Rectal smooth muscle tissue (tissue), 1 donor: ENCODE results near the gene DLK1.

Experiments
- H3K27ac ChIP-seq: one replicate; pipeline ENCODE4 v1.7.0; 2013; ENCODE audit warnings: low read depth, low read length, inconsistent platforms
- H3K27me3 ChIP-seq: one replicate; pipeline ENCODE4 v1.7.0; 2013; ENCODE audit warnings: low read length; ENCODE audit not compliant: control insufficient read depth, insufficient read depth
- H3K36me3 ChIP-seq: one replicate; pipeline ENCODE4 v1.7.0; 2013; ENCODE audit warnings: low read length; ENCODE audit not compliant: control insufficient read depth, insufficient read depth
- H3K4me1 ChIP-seq: one replicate; pipeline ENCODE4 v1.7.0; 2013; ENCODE audit warnings: low read length; ENCODE audit not compliant: control insufficient read depth, insufficient read depth
- H3K4me3 ChIP-seq: one replicate; pipeline ENCODE4 v1.7.0; 2013; ENCODE audit warnings: low read length
- H3K9ac ChIP-seq: one replicate; pipeline ENCODE4 v1.7.0; 2013; ENCODE audit warnings: low read length

The DLK1 gene

DNA sequence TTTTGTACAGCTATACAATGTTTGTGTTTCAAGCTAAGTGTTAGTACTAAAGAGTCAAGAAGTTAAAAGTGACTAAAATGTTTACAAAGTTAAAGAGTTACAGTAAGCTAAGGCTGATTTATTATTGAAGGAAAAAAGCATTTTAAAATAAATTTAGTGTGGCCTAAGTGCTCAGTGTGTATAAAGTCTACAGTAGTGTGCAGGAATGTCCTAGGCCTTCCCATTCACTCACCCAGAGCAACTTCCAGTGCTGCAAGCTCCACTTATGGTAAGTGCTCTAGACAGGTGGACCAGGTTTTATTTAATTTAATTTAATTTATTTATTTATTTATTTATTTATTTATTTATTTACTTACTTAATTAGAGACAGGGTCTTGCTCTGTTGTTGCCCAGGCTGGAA, 19.6 kb downstream of the DLK1 start:
- Histone ChIP-seq H3K36me3 (no peaks in the 10 kb centered on the region), H3K9ac (no peak overlapping the region), H3K27ac (no peak overlapping the region), H3K27me3 (no peaks in the 10 kb centered on the region), H3K4me1 (no peaks in the 10 kb centered on the region), H3K4me3 (no peak overlapping the region)

DNA sequence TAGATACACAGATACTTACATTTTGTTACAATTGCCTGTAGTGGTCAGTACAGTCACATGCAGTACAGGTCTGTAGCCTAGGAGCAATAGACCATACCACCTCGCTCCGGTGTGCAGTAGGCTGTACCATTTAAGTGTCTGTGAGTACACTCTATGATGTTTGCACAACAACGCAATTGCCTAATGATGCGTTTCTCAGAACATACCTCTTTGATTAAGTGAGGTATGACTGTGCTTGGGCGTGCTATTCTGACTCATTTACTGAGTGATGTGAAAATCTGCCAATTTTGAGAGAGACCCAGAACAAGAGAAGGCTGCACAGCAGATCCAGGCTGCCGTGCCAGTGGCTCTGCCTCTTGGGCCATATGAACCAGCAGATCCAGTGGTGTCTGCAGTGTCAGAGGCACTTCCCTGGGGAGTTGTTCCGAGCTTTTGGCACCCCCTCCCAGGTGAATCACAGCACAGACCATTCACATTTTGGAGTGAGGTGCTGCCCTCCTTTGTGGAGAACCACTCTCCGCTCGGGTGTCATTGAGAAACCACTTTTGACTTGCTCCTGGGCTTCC, 20.4 kb downstream of the DLK1 start:
- H3K4me1 ChIP-seq = no peaks in the 10 kb centered on the region
- H3K36me3 ChIP-seq = no peaks in the 10 kb centered on the region
- no peaks in the 10 kb centered on the region for H3K27me3 ChIP-seq
- no peak overlapping the region for H3K27ac ChIP-seq
- H3K4me3 ChIP-seq = no peak overlapping the region
- H3K9ac ChIP-seq = no peak overlapping the region

DNA sequence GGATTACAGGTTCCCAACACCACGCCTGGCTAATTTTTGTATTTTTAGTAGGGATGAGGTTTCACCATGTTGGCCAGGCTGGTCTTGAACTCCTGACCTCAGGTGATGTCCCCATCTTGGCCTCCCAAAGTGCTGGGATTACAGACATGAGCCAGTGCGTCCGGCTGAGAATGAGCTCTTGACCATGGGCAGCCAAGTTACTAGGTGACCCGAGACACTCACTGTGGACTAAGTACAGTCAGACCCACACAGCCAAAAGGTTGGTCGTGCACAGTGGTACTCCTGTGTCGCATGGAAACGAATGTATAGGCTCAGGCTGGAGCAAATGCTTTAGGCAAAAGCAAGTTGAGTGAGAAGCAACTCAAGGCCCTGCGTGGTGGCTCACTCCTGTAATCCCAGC, 21.0 kb downstream of the DLK1 start:
- Histone ChIP-seq H3K27me3 (no peaks in the 10 kb centered on the region), H3K4me1 (no peaks in the 10 kb centered on the region), H3K36me3 (no peaks in the 10 kb centered on the region), H3K4me3 (no peak overlapping the region), H3K9ac (no peak overlapping the region), H3K27ac (no peak overlapping the region)

DNA sequence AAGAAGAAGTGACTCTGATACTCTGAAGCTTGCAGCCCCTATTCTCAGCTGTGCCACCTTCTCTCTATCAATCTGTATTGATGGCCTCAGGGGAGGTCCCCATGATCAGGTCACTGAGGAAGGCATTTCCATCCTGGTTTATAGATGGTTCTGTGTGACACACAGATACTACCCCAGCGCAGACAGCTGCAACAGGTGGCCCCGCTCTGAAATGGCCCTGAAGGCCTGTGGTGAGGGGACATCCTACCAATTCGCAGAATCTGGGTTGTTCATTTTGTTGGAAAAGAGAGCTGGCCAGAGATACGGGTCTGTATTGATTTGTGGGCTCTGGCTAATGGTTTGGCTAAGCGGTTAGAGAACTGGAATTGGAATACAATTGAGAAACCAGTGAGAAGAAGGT, 21.7 kb downstream of the DLK1 start:
- no peaks in the 10 kb centered on the region for H3K36me3 ChIP-seq
- H3K27ac ChIP-seq = no peak overlapping the region
- H3K4me3 ChIP-seq = no peak overlapping the region
- no peak overlapping the region for H3K9ac ChIP-seq
- no peaks in the 10 kb centered on the region for H3K27me3 ChIP-seq
- H3K4me1 ChIP-seq = no peaks in the 10 kb centered on the region

DNA sequence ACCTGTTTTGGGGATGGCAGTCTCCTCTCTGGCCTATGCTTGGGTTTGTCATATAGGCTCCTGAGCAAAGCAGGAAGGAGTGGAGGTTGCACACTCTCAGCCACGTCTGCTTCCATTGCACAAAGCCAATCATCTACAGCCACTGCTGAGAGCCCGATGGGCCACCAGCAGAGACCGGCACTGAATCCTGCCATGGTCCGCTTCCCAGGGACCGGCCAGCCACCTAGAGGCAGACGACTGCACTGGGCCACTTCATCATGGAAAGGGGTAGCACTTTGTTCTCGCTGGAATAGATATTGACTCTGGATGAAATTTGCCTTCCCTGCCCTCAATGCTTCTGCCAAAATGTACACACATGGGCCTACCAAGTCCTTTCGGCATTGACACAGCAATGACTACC, 22.3 kb downstream of the DLK1 start:
- Histone ChIP-seq H3K27ac (no peak overlapping the region), H3K36me3 (no peaks in the 10 kb centered on the region), H3K9ac (no peak overlapping the region), H3K4me3 (no peak overlapping the region), H3K27me3 (no peaks in the 10 kb centered on the region), H3K4me1 (no peaks in the 10 kb centered on the region)

DNA sequence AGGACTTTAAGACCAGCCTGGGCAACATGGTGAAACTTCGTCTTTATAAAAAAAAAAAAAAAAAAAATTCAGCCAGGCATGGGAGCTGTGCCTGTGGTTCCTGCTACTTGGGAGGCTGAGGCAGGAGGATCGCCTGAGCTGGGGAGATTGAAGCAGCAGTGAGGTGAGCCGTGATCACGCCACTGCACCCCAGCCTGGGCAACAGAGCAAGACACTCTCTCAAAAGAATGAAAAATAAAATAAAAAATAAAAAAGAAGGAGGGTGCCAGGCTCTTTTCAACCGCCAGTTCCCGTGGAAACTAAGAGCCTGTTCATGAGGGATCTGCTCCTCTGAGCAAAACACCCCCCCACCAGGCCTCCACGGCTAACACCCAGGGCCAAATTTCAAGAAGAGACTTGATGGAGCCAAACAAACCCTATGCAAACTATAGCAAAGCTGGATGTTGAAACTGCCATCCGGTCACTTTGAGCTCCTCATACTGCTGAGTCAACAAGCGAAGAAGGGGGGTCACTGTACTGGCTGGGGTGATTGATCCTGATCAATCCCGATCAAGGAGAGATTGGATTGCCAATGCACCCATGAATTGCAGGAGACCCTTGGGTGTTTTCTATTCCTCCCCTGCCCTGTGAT, 23.4 kb downstream of the DLK1 start:
- Histone ChIP-seq H3K27ac (no peak overlapping the region), H3K4me3 (no peak overlapping the region), H3K36me3 (no peaks in the 10 kb centered on the region), H3K27me3 (no peaks in the 10 kb centered on the region), H3K4me1 (no peaks in the 10 kb centered on the region), H3K9ac (no peak overlapping the region)

DNA sequence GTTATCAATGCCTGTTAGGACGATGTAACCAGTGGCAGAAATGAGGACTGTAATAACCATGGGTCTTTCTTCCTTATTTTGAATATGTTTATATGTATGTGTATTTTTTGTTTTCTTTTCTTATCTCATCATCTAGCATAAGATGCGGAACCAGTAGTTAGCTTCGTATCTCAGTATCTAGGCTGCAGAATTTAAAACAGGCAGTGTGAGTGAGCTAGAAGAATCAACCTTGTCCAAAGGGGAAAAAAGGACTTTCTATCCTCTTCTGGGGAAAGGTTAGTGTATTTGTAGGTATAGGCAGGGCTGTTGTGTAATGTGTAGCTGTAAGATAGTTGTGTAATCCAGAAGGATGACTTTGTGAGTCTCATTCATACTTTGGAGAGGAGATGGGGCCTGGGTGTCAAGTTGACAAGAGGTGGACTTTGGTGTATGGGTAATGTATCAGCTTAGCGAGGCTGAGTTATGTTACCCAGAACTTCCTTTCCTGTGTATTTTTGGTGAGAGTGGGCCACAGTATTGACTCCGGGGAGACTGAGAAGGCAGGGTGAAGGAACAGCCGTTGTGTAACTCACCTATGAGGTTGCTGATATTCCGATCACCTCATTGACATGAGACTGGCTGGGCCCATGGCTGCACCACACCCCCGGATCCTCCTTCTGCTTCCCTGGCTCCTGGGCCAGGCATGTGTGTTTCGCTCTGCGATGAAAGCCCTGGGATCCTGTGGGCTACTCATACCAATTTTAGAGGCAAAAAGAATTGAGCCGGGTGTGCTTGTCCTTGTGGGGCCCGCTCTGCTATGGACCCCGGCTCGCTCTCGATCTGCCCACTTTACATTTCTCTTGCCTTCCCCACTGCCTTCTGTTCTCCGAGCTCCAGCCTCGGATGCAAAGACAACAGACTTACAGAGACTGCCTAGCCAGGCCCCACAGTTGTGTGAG, 24.3 kb downstream of the DLK1 start:
- Histone ChIP-seq H3K36me3 (no peaks in the 10 kb centered on the region), H3K4me1 (no peaks in the 10 kb centered on the region), H3K27me3 (no peaks in the 10 kb centered on the region), H3K27ac (no peak overlapping the region), H3K9ac (no peak overlapping the region), H3K4me3 (no peak overlapping the region)

DNA sequence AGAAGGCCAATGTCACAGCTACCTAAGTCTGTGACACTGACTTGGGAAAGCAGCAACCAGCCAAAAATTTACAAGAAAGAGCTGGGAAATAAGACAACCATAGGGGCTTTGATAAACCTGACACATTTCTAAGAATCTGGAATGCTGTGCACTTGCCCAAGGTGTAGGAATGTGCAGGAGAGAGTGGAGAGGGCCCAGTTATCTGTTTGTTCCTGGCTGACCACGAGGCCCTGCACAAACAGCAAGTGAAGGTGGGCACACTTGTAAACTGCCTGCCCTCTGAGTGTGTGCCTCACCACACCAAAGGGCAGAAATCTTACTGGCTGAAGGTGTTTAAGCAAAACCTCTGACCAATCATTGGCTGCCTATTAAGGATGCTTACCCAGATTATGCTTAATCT, 27.3 kb downstream of the DLK1 start:
- Histone ChIP-seq H3K4me3 (no peak overlapping the region), H3K4me1 (no peaks in the 10 kb centered on the region), H3K27me3 (no peaks in the 10 kb centered on the region), H3K36me3 (no peaks in the 10 kb centered on the region), H3K9ac (no peak overlapping the region), H3K27ac (no peak overlapping the region)

DNA sequence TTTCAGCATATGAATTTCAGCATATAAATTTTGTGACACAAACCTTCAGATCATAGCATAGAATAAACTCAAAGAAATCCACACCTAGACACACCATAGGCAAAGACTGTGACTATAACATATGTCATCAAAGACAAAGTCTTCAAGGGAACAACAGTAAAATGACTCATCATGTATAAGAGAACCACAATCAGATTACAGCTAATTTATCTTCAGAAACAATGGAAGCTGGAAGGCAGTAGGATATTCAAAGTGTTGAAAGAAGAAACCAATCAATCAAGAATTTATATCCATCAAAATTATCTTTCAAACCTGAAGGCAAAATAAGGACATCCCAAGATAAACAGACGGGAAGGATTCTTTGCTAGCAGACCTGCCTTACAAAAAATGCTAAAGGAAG, 29.0 kb downstream of the DLK1 start:
- H3K4me3 ChIP-seq = no peak overlapping the region
- no peaks in the 10 kb centered on the region for H3K36me3 ChIP-seq
- H3K9ac ChIP-seq = no peak overlapping the region
- H3K27ac ChIP-seq = no peak overlapping the region
- H3K27me3 ChIP-seq = no peaks in the 10 kb centered on the region
- H3K4me1 ChIP-seq = no peaks in the 10 kb centered on the region

DNA sequence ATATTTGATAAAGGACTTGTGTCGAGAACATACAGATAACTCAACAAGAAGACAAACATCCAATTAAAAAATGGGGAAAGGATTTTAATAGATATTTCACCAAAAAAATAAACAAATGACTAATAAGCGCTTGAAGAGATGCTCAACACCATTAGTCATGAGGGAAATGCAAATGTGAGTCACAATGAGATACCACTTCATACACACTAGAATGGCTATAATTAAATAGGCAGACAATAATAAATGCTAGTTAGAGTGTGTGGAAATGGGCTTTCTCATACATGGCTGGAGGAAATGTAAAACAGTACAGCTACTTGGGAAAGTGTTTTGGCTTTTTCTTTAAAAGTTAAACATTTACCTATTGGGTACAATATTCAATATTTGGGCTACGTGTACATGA, 34.8 kb downstream of the DLK1 start:
- Histone ChIP-seq H3K4me1 (no peaks in the 10 kb centered on the region), H3K27ac (no peak overlapping the region), H3K27me3 (no peaks in the 10 kb centered on the region), H3K9ac (no peak overlapping the region), H3K4me3 (no peak overlapping the region), H3K36me3 (no peaks in the 10 kb centered on the region)

DNA sequence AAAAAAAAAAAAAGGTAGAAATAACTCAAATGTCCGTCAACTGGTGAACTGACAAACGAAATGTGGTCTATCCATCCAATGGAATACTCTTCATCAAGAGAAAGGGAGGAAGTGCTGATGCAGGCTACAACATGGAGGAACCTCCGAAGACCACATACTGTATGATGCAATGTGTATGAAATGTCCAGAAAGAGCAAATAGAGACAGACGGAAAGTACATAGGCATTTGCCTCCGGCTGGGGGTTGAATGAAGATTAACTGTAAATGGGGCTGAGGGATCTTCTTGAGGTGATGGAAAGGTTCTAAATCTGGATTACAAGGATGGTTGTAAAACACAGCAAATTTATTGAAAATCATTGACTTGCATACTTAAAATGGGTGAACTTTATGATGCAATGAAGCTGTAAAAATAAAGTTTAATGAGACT, 35.4 kb downstream of the DLK1 start:
- Histone ChIP-seq H3K27me3 (no peaks in the 10 kb centered on the region), H3K4me3 (no peak overlapping the region), H3K9ac (no peak overlapping the region), H3K36me3 (no peaks in the 10 kb centered on the region), H3K27ac (no peak overlapping the region), H3K4me1 (no peaks in the 10 kb centered on the region)

DNA sequence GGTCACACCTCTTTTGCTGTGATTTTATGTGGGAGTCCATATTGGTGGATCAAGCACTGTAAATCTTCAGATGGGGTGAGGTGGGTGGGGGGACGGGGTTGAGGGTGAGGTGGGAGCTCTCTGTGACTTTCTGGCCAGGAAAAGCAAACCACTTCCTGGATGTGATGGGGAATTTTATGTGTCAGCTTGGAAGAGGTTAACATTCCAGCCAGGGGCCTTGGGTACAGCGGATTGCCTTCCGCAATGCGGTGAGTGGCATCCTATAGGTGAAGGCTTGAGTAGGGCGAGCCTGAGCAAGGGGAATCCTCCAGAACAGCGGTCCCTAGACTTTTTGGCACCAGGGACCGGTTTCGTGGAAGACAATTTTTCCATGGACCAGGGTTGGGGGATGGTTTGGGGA, 36.2 kb downstream of the DLK1 start:
- Histone ChIP-seq H3K9ac (no peak overlapping the region), H3K4me1 (no peaks in the 10 kb centered on the region), H3K36me3 (no peaks in the 10 kb centered on the region), H3K4me3 (no peak overlapping the region), H3K27ac (no peak overlapping the region), H3K27me3 (no peaks in the 10 kb centered on the region)
